Renal cortical epithelial cell (primary cell): ENCODE data around the gene CHD9. TPM values are rescaled to one million over a fixed set of nuclear protein-coding genes. Genes with fewer than 3 reads are reported as not detected.

Experiments
- DNase-seq: peaks from one replicate; pipeline ENCODE4 v3.0.0-alpha.2; 2011; ENCODE audit warnings: low read depth
- total RNA-seq: library from RNA; depleted of rRNA; stranded (reverse); fragments of >200 nt; gene quantifications from 2 replicates; pipeline ENCODE4 v1.2.3, GENCODE V29; 2014

The CHD9 gene
- total RNA-seq, 1 donor from 2014 or later = 88.7 TPM

DNA sequence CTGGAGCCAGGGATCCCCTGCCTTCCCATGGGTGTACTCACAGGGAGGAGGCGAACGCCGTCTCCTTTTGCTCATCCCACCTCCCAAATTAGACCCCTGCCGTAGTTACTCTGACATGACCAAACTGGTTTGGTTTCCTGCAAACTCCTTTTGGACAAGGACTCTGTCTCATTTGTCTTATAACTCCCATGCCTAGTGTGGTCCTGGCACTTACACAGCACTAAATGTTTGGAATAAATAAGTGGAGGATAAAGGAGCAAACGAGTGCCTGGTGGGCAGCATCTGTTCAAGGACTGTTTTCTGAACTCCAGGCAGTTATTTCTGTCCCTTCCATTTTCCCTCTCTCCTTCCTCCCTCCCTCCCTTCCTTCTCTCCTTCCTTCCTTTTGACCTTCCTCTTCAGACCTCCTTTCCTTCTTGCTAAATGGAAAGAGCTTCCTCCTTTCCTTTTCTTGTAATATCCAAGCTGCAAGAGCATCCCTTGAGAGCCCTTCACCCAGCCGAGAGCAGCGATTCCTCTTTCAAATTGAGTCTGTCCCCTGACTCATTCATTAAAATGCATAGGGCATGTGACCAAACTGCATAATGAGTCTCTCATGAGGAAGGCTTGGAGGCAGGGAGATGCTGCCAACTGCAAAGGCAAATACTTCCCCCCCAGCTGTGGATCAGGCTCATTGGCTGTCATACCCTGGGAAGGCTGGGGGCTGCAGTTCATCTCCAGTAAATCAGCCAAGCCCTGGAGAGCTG lies 36.8 kb downstream of the CHD9 start:
- DNase-seq = peak; percentile 91

DNA sequence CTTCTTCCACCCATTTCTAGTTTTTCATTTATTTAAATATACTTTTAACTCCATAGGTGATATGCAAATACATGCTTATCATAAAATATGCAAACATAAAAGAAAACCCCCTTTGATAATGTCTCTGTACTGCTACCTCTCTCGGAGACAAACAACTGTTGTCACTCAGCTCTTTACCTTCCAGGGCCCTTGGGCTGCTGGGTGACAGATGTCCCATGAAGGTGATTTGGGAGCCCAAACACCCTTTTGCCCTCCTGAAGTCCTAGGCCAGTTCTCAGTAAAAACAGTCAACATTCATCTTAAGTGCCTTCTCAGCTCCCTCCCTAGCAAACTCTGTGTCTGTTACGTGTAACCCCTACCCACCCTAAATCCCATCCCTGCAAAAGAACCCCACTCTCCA lies 37.5 kb downstream of the CHD9 start:
- no peak for DNase-seq

DNA sequence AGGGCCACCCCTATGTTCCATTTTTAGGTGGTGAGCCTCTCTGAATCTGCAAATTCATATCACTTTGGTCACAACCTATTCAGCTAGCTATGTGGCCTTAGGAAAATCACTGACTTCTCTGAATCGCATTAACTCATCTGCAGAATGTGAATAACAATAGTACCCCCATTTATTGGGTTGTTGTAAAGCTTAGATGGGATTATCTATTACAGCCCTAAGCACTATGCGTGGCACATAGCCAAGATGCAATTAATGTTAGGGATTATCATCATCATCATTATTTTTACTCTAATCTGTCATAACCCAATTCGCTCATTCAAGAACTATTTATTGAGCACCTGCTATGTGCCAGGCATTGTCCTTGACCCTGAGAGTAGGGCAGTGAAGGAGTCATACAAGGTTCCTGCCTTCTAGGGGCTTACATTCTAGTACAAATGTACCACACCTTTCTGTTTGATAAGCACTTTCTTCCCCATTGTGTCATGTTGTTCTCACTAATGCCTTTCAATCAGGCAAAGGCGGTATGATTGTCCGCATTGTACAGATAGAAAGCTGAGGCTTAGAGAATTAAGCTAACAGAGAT lies 38.5 kb downstream of the CHD9 start:
- no peak for DNase-seq

DNA sequence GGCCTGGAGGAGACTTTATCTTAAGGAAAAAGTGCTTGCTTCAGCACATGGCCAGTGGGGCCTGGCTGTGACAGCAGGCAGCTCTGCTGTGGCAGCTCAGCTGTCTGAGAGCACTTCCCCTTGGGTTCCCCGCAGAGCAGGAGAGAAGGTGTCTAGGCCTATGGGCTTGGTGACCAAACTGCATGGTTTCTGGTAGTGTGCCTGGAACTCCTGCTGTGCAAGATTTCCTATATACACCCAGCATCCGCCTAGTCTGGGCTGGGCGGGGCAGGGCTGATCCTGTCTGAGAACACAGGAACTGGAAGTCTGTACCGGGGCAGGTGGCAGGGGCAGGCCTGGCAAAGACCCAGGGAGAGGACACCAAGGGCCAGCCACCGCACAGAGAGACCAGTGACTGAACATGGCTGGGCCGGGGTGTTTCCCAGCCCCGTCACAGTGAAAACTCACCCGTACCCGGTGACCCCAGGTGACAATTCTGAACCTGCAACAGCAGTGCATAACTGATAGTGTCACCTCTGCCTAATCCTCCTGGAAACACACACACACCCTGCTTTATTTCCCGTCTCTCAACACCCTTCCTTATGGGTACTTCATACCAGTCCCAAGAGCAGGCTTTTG lies 39.3 kb downstream of the CHD9 start:
- no peak for DNase-seq

DNA sequence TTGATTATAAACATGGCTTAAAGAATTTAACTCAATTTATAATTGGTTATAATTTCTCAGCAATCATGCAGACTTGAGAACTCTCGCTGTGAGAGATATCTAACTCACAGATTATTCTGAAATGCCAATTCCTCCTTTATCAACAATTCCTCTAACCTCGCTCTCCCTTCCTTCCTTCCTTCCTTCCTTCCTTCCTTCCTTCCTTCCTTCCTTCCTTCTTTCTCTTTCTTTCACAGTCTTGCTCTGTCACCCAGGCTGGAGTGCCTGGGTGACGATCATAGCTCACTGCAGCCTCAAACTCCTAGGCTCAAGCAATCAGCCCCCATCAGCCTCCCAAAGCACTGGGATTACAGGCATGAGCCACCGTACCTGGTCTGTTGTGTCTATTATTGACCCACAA lies 42.4 kb downstream of the CHD9 start:
- DNase-seq = no peak

DNA sequence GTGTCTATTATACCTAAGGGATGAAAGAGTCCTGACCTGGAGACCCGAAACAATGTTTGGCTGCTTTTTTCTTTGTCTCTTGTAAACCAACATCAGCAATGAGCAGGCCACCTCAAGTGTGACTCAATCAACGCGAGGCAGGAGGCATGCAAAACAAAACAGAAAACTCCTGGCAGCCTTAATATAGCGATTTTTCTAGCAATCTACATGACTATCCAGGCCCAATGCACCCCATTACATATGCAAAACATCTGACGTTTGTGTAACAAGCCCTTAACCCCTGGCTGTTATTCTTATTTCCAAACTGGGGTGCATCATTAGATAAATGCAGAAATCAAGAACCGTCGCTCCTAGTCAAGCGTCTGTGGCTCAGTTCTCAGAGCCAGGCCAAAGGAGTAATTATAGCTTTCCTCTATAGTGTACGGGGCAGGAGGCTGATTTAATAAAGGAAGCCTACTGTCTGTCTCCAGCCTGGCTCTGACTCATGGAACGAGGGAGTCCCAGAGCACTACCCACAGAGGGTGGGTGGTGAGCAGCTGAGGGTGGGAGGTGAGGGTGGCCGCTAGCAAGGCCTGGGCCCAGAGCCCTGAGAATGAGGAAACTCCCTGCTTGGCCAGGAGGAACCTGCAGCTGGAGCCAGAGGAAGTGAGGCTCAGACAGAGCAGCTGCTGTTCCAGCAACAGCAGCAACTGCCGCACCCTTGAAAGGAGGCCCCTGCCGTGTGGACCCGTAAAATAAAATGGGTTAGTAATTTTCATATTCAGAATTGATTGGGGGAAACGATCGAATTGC lies 43.9 kb downstream of the CHD9 start:
- DNase-seq = peak; percentile 88

DNA sequence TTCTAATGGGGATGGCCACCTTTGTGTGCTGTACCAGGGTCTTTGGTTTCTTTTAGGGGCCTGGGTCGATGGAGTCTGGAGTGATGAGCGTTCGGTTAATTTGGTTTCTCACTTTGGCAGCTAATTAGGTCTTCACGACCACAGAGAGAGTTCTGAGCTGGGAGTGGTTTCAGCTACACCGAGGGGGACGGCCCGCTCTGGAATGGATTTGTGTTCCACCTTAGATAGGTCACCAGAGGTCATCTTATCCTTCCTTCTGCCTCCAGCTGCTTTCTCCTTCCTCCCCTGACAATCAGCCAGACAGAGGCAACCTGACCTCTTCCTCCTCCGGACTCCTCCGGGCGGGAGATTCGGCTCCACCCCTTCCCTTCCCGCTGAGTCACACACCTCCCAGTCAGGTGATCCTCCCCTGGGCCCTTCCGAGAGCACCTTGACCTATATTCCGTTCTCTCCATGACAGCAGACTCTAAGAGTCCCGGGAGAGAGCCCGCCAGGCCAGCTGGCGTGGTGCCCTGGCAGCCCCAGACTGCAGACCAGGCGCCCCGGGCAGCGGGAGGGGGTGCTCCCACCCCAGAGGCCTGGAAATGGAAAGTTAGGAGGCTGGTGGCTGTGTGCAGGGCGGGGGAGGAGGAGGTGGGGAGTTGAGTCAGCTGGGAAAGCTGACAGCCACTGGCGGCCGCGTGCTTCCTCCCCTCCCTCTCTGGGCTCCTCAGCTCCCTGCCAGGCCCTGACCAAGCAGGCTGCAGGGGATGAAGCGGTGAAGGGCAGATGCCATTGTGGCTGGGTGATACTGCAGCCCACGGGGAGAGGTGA lies 44.7 kb downstream of the CHD9 start:
- DNase-seq = peak; percentile 96

DNA sequence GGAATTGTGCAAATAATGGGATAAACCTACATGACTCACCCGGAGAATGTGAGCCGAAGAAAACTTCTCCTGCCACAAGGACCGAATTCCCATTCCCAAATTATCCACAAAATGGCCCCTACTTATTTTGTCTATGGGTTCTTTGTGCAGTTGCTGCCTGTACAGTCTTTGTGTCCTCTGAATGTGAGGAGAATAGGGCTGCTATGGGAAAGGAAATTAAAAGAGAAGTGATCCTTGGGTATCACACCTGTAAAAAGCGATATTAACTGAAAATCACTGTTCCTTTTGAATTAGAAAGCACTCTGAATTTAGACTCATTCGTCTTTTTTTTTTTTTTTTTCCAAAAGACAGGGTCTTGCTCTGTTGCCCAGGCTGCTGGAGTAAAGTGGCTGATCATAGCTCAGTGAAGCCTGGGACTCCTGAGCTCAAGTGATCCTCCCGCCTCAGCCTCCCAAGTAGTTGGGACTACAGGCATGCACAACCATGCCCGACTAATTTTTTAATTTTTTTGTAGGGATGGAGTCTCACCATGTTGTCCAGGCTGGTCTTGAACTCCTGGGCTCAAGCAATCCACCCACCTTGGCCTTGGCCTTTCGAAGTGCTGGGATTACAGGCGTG lies 45.4 kb downstream of the CHD9 start:
- no peak for DNase-seq

DNA sequence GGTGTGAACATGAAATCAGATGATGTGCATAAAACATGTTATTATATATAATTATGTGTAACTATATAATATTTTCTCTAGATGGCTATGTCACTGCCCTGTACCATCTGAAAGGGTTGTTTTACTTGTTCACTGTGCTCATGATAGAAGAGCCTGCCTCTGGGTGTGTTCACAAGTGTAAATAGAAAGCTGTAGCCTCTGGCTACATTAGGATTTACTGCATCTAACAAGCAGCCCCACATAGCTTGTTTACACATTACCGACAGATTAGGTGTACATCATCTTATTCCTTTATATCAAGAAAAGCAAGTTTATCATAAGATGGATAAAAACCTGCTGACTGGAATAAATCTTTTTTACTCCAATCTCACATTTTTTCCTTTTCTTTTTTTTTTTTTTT lies 46.1 kb downstream of the CHD9 start:
- DNase-seq = peak; percentile 23

DNA sequence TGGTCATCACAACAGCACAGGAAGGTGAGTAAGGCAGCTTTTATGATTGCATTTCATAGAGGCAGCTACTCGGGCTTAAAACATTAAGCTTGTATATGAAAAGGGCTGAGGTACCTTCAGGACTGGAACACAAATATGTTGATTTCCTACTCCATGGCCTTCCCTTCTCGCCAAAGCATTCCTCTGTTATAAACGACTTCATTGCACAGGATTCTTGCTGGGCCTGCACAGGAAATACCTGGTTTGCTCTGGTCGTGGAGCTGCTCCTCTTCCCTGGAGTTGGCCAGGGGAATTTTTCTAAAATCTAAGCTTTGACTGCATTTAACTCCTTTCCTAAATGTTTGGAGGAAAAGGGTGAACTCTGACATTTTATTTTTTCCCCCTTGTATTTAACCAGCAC lies 49.0 kb downstream of the CHD9 start:
- DNase-seq = no peak

DNA sequence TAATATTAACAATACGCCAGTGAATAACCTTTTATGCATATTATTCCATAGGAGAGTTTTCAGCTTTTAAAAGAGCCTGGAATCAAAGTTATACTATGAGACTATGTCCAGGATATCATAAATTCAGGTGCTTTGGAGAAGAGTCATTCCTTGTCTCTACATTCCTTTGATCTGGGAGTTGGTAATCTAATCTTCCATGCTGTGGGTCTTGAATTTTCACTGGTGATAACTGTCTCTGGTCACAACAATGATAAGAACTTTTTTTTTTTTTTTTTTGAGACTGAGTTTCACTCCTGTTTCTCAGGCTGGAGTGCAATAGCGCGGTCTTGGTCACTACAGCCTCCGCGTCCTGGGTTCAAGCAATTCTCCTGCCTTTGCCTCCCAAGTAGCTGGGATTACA lies 50.8 kb downstream of the CHD9 start:
- DNase-seq = no peak

DNA sequence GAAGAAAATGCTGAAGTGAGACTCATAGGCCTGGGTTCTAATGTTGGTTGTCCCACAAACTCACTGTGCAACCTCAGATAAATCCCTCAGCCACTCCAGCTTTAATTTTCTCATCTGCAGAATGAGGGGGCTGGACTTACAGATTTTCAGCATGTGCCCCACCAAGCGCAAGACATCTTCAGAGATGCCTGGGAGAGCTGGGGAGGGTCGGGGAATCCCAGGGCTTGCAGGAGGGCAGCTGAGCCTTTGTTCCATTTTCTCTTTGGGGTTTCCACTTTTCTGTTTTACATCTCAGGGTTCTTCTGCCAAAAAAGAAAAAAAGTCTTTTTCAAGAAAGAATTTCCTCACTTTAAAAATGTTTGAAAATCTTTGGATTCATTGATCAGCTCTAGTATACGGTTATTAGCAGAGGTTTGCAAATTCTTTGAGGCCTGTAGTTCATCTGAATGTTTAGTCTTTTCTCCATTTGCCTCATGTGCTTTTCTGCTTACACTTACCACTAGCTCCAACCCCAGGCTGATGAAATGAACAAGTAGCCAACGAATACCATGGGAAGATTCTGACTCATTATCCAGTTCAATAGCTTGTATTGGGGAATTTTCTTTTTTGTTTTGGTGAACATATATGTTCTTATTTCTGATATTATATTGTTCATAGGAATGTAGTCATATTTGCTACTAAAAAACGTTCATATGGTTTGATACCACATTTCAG lies 56.4 kb downstream of the CHD9 start:
- no peak for DNase-seq

DNA sequence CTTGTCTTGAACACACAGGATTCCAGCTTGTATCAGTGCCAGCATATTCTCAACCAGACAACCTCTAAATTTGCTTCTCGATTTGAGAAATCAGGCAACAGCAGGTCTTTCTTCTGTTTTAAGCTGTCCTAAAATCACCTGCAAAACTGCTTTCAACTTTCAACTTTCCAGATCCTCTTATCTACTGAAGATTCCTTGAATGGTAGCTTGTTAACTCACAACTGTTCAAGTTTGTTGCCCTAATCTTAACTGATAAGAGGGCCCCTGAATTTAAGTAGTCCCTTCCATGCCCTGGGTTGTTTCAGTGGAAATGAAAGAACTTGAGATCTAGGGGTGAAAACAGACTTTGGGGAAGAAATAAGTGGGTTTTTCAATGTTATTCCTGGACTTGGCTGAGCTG lies 57.2 kb downstream of the CHD9 start:
- DNase-seq = no peak

DNA sequence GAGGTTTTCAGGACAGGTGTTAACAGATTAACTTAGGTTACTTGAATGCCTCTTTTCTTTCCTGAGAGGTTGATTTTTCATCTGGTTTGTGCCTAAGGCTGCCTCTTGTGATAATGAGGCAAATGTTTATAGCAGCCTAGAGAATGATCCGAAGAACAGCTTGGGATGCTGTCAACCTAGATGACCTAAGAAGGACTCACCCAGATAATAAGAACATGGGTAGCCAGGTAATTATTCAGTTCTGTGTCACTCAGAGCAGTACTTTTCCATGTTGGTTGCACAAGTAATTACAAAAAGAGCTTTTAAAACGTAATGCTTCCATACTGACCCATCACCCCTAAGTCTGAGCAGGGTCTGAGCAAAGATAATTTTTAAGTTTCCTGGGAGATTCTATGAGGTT lies 60.3 kb downstream of the CHD9 start:
- no peak for DNase-seq

DNA sequence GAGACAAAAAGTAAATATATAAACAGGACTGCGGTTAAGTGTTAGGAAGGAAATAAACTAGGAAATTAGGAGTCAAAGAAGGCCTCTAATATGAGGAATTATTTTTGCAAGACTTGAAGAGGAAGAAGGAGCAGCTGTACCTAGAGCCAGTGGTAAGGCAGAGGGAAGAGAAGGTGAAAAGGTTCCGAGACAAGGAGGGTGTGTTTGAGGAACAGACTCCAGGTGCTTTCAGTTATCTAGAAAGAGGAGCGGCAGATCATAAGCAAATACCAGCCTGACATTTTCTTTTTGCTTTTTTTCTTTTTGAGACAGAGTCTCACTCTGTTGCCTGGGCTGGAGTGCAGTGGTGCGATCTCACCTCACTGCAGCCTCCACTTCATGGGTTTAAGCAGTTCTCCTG lies 61.0 kb downstream of the CHD9 start:
- no peak for DNase-seq

DNA sequence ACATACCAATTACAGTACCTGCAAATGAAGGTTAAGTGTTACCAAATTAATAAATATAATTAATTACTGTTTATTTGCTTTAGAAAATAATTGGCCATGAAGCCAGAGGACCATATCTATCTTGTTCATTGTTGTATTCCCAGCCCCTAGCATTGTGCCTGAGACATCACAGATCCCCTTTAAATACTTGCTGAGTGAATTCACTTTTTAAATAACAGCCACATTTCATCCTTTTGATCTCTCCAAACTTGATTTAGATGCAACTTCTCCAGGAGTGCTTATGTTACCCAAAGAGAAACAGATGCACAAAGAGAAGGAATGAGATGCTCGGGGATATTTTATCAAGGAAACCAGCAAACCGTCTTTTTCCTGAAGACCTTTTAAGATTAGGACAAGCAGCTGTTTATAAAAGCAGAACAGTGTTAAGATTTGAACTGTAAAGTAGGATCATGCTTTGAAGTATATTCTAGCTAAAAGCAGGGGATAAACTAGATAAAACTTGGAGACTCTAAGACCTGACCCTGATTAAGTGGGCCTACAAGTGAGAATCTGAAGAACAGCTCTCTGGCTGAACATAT lies 66.3 kb downstream of the CHD9 start:
- DNase-seq = no peak

DNA sequence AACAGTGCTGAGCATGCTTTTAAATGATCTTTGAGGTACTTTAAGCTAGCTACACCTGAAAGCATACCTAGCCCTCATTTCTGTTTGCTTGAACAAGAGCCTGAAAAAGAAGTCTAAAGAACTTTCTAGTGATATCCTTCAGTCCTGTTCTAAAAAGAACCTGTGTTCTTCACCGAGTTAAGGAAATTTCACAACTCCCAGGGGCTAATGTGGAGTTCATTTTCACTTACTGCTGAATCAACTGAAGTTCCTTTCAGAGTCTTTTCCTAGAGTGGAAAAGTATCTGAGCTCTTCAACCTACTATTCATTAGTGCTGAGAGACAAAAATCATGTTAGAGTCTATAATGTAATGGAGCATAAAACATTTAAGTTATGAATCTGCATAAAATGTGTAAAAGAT lies 66.9 kb downstream of the CHD9 start:
- DNase-seq = no peak

DNA sequence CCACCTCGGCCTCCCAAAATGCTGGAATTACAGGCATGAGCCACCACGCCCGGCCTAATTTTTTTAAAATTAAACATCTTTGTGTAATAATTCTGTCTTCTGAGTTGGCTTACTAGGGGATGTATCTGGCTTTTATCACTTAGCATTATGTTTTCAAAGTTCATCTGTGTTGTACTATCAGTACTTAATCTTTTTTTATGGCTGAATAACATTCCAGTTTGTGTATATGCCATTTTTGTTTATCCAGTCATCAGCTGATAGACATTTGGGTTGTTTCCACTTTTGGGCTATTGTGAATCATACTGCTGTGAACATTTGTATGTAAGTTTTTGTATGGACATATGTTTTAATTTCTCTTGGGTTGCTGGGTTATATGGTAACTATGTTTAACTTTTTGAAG lies 69.0 kb downstream of the CHD9 start:
- no peak for DNase-seq

DNA sequence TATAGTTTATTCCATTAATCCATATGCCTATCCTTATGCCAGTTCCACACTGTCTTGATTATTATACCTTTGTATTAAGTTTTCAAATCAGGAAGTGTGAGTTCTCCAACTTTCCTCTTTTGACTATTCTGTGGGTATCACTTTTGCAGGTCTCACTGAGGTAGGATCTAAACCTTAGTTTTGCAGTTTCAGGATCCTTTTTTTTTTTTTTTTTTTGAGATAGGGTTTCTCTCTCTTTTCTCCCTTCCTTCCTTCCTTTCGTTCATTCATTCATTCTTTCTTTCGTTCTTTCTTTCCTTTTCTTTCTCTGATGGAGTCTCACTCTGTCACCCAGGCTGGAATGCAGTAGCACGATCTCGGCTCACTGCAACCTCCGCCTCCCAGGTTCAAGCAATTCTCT lies 71.6 kb downstream of the CHD9 start:
- no peak for DNase-seq
